Stimulated activated CD4-positive, alpha-beta T cell treated with anti-CD3 and anti-CD28 coated beads, Interleukin-2, amount 100 ng/mL, for 4 hours (primary cell): ENCODE measurements around the gene MAP3K14.

Source experiments
- DNase-seq: peaks from one replicate; pipeline ENCODE4 v3.0.0-alpha.2; 2020; ENCODE audit warnings: low read depth

The MAP3K14 gene

DNA sequence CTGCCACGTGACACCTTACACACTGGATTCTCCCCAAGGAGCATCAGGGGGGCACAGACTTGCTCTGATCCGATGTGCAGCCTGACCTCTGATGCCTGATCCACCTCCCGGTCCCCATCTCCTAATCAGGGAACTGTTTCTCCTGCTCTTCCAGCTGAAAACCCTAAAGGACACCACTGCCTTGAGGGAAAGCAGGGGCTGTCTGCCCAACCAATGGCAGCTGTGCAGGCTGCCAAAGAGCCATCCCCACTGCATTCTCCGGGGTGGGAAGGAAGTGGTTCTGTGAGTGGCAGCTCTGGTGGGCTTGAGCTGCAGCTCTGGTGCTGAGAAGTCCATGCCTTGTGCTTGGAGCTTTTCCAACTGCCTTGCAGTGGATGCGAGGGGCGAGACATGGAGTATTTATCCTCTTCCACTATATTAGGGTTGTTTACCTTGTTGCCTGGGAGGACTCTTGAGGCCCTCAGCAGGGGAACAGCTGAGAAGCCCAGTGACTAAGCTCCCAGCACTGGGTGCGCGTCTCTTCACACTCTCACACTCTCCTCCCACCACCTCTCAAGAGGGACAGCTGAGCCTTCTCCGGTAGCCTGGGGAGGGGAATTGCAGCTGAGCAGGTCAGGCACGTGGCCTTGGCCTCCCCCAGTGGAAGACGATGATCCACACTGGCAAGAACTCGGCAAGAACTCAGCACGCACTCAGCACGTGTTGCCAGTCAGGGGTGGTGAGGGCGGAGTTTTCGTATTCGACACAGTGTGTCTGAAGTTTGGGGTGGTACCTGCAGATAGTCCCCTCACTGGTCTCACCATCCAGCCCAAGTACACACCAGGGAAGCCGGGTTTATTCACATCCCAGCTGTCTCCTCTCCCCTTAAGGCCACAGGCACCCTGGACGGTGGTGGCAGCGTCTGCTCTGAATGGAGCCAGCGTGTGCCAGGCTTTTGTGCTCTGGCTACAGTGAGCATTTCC, 33.9 kb downstream of the MAP3K14 start:
- DNase-seq: no peak

DNA sequence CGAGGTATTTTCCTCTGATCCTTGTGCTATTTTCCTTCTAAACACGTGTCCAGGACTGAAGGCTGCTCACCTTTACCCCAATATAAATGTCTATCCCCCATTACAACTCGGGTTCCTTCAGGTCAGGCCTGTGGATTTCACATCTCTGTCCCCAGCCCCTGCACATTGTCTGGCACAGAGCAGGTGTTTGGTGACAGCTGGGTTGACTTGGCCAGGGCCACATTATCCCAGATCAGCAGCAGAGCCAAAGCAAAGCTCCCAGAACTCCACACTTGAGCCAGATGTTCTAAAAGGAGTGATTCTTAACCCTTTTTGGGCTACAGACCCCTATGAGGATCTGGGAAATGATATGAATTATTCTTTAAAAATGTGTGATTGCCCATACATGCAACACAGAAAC, 36.9 kb downstream of the MAP3K14 start:
- DNase-seq: no peak

DNA sequence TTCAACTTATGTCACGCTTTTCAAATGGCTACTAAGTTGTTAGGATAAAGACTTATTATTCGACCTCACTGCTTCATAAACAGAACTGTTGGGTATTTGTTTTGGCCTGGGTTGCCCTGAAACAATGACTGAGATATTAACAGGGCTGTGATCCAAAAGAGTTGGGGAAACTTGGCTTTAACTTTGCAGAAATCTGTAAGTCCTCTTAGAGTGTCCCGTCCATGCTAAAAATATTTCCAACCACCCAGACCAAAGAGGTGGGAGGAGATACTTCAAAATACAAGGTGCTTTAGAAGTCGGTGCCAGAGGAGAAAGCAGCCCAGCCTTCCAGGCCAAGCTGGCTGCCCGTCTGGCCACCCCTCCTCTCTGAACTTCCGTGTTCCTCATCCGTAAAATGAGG, 38.8 kb downstream of the MAP3K14 start:
- DNase-seq: no peak

DNA sequence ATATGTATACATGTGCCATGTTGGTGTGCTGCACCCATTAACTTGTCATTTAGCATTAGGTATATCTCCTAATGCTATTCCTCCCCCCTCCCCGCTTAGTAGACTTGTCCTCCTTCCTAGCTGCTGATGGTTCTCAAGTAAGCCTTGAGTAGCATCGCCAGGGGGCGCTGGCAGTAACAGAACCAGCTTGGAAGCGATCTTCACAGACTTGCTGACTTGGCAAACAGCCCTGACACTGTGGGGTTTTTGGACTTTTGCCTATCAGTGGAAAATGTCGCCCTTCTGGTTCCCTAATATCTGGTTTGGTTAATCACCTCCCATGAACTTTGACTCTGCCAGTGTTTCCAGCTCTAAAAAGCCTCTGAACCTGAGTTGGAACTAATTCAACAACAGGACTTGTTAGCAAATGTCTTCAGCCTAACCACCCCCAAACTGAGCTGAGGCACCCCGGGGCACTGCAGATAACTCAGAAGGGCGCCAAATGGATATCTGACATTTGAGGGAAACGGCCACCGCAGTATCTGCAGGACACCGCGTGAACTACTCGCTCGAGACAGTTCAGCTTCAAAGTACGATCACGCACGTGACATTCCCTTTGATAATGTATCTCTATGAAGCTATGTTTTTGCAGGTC, 39.5 kb downstream of the MAP3K14 start:
- DNase-seq: peak; percentile 86

DNA sequence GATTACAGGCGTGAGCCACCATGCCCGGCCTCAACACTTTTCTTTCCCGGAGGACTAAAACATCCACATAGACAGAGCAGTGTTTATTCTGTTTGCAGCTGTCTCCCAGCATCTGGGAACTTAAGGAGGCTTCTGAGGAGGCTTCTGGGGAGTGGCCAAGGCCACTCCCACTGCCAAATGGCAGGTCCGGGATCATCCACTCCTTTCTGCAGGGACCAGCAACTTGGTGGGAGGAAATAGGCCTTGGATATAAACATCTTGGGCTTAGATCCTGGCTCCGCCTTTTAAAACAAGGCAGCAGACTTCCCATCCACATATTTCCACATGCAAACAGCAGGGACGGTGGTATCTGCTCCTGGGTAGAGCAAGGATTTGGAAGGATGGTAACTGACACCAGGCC, 40.8 kb downstream of the MAP3K14 start:
- no peak for DNase-seq

DNA sequence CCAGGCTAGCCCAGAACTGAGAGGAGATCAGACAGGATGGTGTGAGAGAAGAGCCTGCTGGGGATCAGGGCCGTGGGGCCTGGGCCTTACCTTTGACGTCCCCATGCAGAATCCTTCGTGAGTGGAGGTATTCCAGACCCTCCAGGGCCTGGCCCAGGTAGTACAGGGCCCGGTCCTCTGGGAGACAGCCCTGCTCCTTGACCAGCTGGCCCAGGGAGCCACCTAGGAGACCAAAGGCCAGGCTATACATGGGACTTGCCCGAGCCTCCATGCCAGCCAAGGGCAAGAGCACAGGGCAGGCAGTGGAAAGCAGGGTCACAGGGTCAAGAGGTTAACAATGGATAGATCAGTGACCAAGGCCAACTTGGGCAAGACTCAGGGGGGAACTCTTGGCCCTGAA, 42.8 kb downstream of the MAP3K14 start:
- DNase-seq: no peak

DNA sequence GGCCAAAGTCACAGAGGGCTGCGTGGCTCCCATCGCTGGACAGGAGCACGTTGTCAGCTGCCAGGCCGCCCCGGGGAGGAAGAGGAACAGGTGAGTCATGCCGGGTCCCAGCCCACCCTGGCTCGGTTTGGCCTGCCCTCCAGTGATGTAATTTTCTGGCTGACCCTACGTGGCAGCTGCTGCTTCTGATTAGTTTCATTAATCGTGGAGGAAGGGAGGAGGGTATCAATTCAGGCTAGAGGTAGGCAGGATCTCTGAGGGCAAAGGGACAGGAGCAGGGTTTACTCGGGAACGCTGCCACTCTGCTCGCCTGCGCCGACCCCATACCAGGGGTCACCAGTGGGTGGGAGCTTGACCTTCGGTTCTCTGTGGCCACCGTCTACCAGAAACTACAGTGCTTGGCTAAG, 43.3 kb downstream of the MAP3K14 start:
- no peak for DNase-seq

DNA sequence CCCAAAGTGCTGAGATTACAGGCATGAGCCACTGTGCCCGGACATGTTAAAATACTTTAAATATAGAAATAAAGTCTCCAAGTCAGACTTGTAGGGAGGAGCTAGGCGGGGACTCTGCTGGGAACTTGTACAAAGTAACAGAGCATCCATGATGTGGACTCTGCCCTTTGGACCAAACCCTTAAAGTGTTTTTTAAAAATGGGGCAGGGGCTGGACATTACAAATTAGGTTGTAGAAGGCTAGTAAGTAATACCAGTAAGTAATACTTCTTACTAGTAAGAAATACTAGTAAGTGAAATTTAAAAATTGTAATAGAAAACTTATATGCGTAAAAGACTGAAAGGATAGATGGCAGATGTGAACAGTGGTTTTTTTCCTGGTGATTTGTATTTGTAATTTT, 45.2 kb downstream of the MAP3K14 start:
- no peak for DNase-seq

DNA sequence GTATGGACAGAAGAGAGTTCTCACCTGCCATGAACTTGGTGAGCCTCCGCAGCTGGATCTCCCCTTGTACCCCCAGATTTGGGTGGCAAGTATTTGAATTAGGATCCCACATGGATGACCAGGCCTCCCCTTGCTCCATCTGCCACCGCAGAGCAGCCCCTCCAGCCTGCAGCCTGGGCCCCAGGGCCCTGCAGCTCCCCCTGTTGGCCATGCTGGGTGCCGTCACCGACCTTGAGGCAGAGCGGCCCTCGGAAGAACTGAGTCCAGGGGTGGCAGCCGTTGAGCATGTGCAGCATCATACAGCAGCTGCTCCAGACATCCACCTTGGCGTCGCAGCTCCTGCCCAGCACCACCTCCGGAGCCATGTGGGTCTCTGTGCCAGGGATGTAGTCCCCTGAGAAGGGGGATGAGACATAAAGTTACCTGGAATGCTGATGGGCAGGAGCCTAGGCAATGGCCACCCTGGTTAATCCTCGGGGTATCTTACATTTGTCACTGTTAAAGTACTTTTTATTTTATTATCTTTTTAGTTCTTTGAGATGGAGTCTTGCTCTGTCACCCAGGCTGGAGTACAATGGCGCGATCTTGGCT, 45.9 kb downstream of the MAP3K14 start:
- DNase-seq: no peak

DNA sequence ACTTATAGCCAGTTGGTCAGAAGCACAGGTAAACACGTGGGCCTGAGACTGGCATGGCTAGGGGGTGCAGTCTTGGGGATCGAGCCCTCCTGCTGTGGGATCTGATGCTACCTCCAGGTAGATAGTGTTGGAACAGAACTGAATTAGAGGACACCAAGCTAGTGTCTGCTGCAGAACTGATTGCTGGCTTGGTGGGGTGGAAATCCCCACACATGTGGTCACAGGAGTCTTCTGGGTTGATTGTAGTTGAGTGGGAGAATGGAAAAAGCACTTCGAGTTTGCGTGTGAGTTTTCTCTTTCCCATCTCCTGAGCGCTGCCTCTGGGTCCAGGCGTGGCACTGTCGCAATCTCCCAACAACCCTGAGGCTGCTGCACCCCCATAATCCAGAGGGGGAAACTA, 46.9 kb downstream of the MAP3K14 start:
- DNase-seq: no peak

DNA sequence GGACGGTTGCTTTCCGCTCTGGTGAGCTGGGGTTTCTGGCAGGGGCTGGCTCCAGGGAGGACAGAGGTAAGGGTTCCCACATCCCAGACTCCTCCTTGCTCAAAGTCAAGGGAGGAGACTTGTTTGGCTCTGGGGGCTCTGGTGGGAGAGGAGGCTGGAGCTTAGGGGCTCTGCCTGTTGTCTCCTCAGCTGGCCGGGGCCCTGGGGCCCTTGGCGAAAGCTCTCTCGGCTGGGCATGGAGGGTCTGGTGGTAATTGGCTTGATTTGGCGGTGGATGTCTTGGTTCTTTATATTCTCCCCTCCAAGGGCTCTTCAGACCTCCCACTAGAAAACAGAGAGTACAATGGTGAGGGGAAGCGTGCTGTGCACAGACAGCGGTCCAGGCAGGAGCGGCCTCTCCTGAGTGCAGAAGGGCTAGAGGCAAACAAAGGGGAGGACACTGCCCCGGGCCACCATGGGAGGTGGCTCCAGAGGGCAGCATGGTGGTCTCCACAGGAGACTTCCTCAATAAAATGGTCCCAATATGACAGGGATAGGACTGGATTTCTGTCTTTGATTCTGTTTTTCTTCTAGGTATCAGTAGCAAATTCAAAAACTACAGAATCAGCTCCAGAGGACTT, 49.3 kb downstream of the MAP3K14 start:
- no peak for DNase-seq

DNA sequence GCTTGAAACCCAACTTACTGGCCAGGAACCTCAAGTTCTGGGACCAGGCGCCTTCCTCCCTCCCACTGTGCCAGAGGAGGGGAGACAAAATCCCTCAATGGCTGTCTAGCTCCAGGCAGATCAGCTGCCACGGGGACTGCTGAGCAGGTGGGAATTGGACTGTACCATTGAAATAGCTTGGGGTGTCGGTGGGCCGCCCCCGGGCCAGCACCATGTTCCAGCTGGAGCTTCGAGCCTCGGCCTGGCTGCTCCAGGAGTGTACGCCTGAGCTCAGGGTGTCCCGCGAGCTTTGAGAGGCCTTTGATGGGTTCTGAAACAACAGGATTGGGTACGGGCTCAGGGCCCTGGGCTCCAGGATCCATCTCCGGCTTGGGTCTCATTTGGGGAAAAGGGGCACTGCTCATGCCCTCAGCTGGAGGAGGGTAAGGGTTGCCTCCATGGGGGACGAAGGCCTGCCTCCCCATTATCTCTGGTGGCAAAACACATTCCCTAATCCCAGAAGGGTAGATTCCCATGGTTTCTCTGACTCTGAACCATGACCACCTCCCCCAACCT, 50.4 kb downstream of the MAP3K14 start:
- no peak for DNase-seq

DNA sequence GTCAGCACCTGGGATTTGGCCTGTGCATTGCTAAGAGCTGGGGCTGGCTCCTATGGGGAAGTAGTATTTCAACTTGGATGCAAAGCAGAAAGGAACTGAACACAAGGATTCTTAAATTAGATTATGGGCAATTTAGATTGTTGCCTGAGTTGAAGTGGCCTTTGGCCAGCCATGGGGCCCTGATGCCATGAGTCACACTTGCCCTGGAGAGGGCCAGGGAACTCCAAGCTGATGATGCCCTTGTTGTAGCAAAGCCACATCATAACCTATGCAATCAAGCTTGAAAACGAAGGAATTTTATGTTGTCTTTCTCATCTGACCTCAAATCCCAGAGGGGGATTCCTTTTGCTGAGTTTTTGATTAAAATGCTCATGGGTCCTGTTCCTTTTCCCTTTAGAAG, 51.0 kb downstream of the MAP3K14 start:
- DNase-seq: no peak

DNA sequence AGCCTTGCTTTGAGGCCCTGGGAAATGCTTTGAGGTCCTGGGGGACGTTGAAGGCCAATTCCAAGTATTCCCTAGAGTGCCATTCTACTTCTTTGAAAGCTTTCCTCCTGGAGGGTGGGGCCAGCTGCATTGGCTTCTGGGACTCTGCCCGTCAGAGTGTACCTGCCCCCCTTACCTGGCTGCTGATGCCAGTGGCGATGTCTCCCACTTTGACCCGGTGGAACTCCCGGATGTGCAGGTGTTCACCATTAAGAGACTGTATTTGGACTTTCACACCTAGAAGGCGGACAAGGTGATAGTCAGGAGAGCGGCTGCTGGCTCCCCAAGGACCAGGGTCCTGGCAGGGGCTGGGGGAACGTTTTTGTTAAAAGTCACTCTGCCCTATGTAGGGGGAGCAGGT, 51.8 kb downstream of the MAP3K14 start:
- no peak for DNase-seq

DNA sequence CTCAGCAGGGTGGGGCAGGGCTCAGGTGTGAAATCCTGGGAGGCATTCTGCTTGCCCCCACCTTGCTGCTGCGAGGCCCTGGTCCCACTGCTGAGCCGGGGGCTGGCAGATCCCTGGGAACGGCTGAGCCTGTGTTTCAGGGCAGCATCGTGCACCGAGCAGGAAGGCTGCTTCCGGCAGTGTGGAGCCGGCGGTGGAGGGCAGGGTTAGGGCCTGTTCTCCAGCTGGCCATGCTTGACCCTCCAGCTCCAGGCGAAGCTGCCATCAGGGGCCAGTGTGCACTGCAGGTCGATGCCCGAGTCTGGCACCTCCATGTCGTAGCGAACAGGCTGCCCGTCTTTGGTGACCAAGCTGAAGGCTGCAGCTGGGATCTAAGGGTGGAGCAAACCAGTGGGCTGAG, 52.4 kb downstream of the MAP3K14 start:
- DNase-seq: no peak

DNA sequence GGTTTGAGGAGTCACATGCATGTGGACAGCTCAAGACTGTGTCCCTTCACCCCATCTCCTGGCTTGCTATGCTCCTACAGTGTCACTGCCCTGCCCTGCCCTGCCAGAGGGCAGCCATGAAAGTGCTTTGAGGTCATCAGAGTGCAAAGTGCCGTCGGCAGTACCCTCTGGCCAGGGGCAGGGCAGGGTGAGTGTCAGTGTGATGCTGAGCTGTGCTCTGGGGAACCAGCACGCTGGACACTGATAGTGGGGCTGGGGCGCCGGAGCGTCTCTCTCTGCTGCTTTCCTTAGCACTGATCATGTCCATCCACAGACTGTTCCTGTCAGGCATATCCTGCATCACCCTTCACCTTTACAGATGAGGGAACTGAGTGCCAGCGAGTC, 53.4 kb downstream of the MAP3K14 start:
- no peak for DNase-seq

DNA sequence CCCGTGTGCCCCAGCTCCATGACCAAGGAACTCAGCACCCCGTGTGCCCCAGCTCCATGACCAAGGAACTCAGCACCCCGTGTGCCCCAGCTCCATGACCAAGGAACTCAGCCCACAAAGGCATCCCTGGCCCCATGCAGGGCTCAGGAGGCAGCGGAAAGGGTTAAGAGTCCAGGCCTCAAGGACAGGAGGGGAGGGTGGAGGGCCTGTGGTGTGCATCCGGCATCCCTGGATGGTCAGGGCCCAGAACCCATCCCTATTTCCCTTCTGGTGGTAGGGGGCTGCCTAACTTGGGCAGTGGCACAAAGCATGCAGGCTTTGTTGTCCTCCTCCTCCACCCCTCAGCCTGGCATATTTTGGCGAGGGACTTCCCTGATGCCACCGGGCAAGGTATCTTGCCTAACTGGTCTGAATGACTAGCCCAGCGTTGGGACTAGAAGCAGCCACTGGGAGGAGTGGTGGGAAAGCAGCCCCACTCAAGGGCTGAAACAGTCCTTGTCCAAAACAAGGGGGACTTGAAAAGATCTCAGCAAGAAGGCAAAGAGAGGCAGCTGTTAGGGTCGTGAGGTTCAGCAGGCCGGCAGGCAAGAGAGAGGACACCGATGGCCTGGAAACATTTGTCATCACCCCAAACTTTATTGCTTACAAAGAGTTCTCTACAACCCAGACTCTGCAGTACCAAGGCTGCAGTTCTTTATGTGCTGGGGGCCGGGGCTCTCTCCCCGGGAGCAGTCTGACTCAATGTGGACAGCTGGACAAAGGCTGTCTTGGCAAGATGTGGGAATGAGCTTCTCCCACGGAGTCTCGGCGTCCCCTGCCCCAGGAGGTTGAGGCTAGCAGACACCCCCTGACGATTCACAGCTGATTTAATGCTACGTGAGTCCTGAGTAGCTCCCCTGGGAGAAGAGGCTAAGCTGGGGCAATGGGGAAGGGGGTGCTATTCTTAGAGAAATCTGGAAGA, 54.0 kb downstream of the MAP3K14 start:
- no peak for DNase-seq

DNA sequence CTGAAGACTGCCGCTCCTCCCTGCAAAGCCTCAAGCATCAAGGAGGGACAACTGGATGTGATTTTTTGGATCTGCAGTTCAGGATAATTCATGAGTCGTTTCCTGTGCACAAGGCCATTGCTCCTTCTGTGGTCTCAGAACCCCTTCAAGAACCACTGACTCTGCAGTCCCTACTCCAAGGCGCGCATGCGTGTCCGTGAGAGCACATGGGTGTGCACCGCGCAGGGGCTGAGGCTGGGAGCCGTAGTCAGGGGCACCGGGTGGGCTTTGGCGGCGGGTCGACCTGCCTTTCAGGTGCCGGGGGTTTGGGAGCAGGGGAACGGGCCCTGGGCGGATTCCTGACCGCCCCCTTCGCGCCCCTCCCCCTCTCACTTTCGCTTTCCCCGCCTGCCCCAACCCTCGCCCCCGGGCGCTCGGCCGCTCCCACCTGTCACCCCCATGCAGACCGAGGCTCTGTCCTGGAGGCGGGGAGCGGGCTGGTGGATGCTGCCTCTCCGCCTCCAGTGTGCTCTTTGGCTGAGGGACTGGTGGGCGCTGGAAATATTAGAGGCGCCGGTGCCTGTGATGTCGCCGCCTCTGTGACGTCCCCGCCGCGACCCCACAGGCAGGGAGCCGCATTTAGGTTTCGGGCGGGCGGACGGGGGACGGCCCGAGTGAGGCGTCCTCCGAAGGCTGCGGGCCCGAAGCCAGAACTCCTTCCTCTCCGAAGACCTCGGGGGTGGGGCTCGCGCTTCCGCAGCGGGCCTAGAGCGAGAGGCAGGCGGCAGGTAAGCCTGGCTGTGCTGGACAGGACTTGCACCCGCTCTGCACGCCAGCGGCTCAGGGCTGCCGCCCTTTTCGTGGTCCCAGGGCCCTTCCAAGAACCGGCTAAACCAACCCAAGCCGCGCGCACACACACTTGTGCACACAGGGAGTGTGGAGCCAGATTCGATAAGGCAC, 55.0 kb downstream of the MAP3K14 start, which contains the start of gene SPATA32:
SPATA32 (minus strand) TSS at position 518 of the 939 bp plus-strand sequence; CDS start at position 440, 78 bp downstream.
- DNase-seq: peak; percentile 54

DNA sequence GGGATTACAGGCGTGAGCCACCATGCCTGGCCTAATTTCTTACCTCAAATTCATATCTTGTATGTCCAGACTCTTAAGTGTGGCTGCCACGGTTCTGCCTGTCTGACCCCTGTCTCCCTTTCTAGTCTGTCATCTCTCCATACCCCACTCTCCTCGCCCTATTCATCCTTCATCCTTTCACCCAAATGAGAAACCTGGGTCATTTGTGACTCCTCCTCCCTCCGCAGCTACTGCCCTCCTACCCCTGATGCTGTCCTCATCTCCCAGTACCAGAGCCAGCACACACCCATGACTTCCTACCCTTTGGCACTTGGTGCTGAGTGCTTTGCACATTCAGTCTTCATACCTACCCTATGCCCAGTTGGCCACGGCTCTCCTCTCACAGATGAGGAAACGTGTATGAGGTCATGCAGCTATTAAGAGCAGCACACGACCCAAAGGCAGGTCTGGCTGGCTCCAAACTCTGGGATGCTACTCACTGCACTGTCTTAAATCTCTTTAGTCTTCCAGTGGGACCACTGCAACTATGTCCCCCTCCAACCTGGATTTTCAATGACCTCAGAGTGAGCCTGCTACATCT, 56.5 kb downstream of the MAP3K14 start:
- no peak for DNase-seq

DNA sequence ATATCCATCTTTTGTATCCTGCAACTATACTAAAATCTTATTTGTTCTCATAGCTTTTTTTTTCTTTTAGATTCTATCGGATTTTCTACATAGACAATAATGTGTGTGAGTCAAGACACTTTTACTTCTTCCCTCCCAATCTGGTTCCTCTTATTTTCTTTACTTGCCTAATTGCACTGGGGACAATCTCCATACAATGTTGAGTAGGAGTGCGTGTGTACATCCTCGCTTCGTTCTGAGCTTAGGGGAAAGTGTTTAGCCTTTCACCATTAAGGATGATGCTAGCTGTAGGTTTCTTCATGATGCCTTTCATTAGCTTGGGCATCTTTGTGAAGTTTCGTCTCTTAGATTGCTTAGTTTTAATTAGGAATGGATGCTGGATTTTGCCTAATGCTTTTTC, 57.8 kb downstream of the MAP3K14 start:
- DNase-seq: no peak
